ENCODE measurements around the gene LEUTX.

The LEUTX gene

GRCh38 chr19:39737891-39738290 is 40.8 kb upstream of the LEUTX start, which contains the start of gene CLC:
Gene CLC, minus strand, starts transcription at chr19:39738029. Its CDS starts 77 bp downstream, at chr19:39737952.
- TF ChIP-seq, protein P1, sequence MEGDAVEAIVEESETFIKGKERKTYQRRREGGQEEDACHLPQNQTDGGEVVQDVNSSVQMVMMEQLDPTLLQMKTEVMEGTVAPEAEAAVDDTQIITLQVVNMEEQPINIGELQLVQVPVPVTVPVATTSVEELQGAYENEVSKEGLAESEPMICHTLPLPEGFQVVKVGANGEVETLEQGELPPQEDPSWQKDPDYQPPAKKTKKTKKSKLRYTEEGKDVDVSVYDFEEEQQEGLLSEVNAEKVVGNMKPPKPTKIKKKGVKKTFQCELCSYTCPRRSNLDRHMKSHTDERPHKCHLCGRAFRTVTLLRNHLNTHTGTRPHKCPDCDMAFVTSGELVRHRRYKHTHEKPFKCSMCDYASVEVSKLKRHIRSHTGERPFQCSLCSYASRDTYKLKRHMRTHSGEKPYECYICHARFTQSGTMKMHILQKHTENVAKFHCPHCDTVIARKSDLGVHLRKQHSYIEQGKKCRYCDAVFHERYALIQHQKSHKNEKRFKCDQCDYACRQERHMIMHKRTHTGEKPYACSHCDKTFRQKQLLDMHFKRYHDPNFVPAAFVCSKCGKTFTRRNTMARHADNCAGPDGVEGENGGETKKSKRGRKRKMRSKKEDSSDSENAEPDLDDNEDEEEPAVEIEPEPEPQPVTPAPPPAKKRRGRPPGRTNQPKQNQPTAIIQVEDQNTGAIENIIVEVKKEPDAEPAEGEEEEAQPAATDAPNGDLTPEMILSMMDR (IDR thresholded peaks at IDR 0.05; ENCODE audit: insufficient read depth, missing control alignments) = no peak
- no peak for FAIRE-seq
- no peak for DNase-seq (ENCODE audit: insufficient read length, low spot score)

DNA sequence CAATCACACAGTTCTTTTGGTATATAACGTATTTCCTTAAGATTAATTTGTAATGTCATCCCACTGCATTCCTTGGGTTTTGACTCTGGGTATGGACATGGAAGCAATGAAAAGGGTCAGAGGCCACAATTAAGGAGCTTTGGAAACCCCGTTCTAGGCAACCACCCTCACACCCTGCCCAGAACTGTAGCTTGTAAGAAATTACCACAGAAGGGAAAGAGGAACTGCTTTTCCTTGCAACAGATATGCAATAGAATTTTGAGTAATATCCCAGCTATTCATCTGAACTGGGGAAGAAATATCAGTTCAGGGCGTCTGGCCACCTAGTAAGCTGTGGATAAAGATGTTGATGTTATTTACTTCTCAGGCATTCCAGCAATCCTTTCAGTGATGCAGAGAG is 39.8 kb upstream of the LEUTX start:
- TF ChIP-seq, protein P1 (IDR thresholded peaks at IDR 0.05; ENCODE audit: insufficient read depth, missing control alignments) = no peak
- DNase-seq (ENCODE audit: insufficient read length, low spot score) (no peak), FAIRE-seq (no peak)

- TF ChIP-seq, protein P1 (IDR thresholded peaks at IDR 0.05; ENCODE audit: insufficient read depth, missing control alignments) = no peak
- FAIRE-seq (no peak), DNase-seq (ENCODE audit: insufficient read length, low spot score) (no peak)
Observed at GRCh38 chr19:39740395-39740794, 38.3 kb upstream of the LEUTX start.

- DNase-seq (ENCODE audit: insufficient read length, low spot score) (no peak), FAIRE-seq (no peak)
- TF ChIP-seq, protein P1 (IDR thresholded peaks at IDR 0.05; ENCODE audit: insufficient read depth, missing control alignments) = no peak
Observed at GRCh38 chr19:39745643-39746042, 33.0 kb upstream of the LEUTX start.

DNA sequence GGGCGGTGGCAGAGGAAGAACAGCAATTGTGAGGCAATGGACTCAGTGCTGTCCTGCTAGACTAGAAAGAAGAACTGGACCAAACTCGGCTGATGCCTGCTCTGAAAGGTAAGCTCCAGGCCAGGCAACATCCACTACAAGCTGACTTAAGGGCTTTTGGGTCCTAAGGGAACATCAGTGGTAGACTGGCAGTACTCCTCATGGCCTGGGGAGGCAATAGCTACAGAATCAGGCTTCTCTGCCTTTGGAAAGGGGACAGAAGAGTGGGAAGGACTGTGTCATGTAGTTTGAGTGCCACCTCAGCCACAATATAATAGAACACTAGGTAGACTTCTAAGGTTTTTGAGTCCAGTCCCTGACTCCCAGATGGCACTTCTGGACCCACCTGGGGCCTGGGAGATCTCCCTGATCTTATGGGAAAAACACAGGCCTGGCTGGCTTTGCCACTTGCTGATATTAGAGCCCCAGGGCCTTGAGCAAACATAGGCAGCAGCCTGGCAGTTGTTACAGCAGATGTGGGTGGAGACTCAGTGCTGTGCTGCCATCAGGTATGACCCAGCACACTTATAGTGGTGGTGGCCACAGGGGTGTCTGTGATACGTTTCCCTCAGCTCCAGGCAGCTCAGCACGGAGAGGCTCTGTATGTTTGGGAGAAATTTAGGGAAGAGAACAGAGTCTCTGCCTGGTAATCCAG is 31.7 kb upstream of the LEUTX start:
- FAIRE-seq = no peak

GRCh38 chr19:39749981-39750380 is 28.7 kb upstream of the LEUTX start:
- TF ChIP-seq, protein P1 (IDR thresholded peaks at IDR 0.05; ENCODE audit: insufficient read depth, missing control alignments) = no peak
- FAIRE-seq = no peak

More for the DNA sequence above, 31.7 kb upstream of the LEUTX start:
- TF ChIP-seq, protein P1 (IDR thresholded peaks at IDR 0.05; ENCODE audit: insufficient read depth, missing control alignments) = no peak
- DNase-seq (ENCODE audit: insufficient read length, low spot score) = no peak

DNA sequence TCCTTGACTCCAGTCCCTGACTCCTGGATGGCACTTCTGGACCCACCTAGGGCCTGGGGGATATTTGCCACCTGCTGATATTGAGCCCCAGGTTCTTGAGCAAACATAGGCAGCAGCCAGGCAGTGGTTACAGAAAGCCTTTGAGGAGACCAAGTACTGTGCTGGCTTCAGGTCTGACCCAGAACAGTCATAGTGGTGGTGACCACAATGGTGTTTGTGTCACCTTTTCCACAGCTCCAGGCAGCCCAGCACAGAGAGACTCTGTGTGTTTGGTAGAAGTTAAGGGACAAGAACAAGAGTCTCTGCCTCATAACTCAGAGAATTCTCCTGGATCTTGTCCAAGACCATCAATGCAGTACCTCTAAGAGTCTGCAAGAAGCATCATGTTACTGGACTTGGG is 26.3 kb upstream of the LEUTX start:
- TF ChIP-seq, protein P1 (IDR thresholded peaks at IDR 0.05; ENCODE audit: insufficient read depth, missing control alignments) = no peak
- DNase-seq (ENCODE audit: insufficient read length, low spot score) = no peak
- FAIRE-seq = no peak

More at GRCh38 chr19:39749981-39750380, 28.7 kb upstream of the LEUTX start:
- DNase-seq (ENCODE audit: insufficient read length, low spot score) = no peak
